Measurements from ENCODE around the gene OPRPN.

OPRPN gene, protein sequence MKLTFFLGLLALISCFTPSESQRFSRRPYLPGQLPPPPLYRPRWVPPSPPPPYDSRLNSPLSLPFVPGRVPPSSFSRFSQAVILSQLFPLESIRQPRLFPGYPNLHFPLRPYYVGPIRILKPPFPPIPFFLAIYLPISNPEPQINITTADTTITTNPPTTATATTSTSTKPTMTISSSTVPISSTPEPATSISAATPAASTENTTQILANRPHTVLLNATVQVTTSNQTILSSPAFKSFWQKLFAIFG

GRCh38 chr4:70397580-70397979 lies at the start of gene OPRPN:
TSS of gene OPRPN (plus strand) at chr4:70397940. CDS start at chr4:70399286, 1,346 bp downstream.
- no peak for DNase-seq

- DNase-seq, result no peak
Measured at GRCh38 chr4:70356185-70356584, 41.6 kb upstream of the OPRPN start.

GRCh38 chr4:70359115-70359661 lies 38.6 kb upstream of the OPRPN start:
- DNase-seq, result no peak

GRCh38 chr4:70360460-70360859 lies 37.3 kb upstream of the OPRPN start, which contains the start of gene SMR3A:
TSS of gene SMR3A (plus strand) at chr4:70360760. CDS start at chr4:70362116, 1,356 bp downstream.
- DNase-seq, result no peak

DNA sequence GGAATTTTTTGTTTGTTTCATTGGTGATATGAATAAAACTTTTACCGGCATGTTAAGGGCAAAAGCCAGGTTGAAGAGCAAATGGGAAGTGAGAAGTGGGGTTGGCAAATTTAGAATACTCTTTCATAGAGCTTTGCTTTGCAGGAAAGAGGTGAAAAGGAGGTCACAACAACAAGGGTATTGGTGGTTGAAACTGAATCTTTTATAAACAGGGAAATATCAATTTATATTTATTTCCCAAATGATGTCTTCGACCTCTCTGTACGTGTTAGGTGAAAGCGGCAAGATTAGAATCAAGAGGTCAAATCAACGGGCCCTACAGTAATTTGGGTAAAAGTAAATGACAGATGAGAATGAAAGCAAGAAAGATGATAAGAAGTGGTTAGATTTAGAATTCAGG lies 33.7 kb upstream of the OPRPN start:
- no peak for DNase-seq

- no peak for DNase-seq
Measured at GRCh38 chr4:70365479-70365878, 32.3 kb upstream of the OPRPN start.

DNA sequence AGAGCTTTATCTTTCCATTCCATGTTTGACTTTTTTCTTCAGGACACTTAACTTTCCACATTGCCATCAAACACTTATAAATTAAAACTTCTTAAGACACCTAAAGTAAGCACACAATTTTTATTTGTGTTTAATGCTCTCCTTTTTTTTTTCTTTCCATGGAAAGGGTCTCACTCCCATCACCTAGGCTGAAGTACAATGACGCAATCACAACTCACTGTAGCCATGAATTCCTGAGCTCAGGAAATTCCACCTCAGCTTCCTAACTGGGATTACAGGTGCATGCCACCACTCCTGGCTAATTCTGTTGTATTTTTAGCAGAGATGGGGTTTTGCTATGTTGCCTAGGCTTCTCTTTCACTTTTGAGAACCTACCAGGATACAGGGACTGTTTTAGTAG lies 29.9 kb upstream of the OPRPN start:
- DNase-seq, result no peak

DNA sequence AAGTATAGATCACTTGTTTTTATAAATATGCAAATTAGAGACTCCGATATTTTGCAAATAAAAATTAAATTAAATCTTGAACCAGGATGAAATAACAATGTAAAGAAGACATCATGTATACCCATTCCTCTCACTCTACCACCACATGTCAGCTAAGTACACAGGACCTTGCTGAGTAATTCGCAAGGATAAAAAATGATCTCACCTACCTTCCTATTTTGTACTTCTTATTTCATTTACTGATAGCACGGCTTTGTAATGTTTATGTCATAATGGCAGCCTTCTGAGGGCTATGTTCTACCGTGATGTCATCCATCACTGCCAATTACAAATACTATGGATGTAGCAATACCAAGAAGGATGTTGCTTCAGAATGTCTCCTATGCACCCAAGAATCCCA lies 25.8 kb upstream of the OPRPN start:
- no peak for DNase-seq

DNA sequence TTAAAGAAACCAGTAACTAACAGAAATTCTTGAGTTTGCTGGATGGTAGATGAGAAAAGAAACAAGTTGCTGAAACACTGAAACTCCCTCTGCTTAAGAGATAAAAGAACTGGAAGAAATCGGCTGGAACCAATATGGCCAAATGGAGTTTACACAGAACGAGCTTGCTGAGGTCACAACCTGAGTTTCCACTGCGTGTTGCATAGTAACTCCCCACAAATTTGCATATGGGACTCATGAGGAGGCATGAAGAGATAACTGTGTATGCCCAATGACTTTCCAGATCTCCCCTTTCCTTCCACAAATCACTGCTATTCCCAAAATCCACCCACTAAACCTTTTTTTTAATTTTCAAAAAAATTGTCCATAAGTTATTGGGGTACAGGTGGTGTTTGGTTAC lies 25.0 kb upstream of the OPRPN start:
- no peak for DNase-seq

DNA sequence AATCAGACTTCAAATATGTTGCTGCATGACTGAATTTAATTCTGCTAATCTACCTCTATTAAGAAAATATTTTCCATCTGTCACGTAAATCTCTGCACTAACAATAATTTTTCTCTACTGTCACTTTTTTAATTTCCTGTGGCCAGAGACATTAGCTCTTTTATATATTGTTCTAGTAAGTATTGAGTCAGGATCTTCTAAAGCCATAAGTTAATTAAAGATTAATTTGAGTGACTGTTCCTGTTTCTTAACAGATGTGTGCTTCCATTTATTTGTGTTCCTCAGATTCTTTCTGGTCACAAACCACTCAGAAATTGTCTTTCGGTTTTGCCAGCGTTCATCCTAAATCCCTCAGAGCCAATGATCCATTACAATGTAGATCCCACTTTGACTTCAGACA lies 17.2 kb upstream of the OPRPN start:
- DNase-seq, result no peak

- DNase-seq, result no peak
Measured at GRCh38 chr4:70382691-70383181, 15.0 kb upstream of the OPRPN start, which contains the start of gene SMR3B. TSS of gene SMR3B (plus strand) at chr4:70383131. CDS start at chr4:70384511, 1,380 bp downstream.

DNA sequence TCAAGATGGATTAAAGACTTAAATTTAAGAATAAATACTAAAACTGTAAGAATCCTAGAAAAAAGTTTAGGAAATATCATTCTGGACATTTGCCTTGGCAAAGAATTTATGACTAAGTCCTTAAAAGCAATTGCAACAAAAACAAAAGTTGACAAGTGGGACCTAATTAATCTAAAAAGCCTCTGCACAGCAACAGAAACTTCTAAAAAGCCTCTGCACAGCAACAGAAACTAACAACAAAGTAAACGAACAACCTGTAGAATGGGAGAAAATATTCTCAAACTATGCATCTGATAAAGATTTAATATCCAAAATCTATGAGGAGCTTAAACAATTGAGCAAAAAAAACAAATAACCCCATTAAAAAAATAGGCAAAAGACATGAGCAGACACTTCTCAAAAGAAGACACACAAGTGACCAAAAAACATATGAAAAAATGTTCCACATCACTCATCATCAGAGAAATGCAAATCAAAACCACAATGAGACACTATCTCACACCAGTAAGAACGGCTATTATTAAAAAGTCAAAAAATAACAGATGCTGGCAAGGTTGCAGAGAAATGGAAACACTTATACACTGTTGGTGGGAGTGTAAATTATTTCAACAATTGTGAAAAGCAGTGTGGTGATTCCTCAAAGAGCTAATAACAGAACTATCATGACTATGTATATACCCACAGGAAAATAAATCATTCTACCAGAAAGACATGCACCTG lies 5.5 kb upstream of the OPRPN start:
- no peak for DNase-seq

- no peak for DNase-seq
Measured at GRCh38 chr4:70399319-70399718, 1.6 kb downstream of the OPRPN start.

DNA sequence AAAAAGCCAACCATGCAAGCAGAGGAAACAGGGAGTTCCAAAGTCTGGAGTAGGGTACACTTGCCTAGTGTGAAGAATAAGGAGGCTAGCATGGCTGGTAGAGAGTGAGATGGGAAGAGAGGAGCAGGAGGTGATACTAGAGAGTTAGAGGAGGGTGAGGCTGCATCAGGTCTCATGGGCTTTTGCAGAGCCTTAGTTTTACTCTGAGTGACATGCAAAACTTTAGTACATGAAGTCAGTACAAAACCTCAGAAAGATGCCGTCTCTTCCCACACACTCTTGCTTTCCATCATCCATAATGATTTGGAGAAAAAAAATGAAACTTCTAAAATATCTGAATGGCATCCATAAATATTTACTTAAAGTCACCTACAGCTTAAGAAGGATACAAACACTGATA lies 5.0 kb downstream of the OPRPN start:
- DNase-seq, result no peak

DNA sequence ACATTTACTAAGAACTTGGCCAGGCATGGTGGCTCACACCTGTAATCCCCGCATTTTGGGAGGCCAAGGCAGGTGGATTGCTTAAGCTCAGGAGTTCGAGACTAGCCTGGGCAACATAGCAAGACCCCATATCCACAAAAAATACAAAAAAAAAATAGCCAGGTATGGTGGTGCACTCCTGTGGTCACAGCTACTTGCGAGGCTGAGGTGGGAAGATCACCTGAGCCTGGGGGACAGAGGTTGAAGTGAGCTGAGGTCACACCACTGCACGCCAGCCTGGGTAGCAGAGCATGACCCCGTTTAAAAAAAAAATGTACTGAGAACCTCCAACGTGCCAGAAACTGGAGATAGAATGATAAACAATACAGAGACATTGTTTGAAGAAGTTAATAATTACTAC lies 8.0 kb downstream of the OPRPN start:
- DNase-seq, result no peak

DNA sequence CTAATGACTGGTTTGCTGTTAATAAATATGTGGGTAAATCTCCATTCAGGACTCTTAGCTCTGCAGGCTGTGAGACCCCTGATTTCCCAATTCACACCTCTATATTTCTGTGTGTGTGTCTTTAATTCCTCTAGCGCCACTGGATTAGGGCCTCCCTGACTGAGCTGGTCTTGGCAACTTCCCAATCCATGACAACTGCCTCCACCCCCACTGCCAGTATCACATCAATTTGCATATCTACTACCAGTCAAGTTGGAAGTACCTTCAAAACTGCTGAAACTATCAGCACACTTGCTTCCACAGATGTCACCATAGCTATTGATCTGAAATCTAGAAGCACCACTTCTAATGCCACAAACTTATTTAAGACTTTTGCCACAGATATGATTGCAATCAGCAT lies 27.6 kb downstream of the OPRPN start:
- DNase-seq, result no peak

DNA sequence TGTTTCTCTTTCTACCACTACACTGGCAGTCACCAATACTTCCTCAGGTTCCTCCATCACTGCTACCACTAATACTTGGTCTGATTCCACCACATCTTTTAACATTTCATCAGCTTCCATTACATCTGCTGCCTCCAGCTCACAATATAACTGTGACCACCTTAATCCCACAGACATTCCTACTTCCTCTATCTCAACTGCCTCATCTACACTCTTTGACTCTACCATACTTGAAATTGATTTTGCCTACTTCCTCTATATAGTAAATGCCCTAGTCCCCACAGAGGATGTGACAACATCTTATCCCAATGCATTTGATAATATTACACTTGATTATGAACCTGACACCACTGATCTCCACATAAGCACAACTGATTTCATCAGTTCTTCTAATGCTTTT lies 29.0 kb downstream of the OPRPN start:
- DNase-seq, result no peak

GRCh38 chr4:70437197-70437596 lies 39.5 kb downstream of the OPRPN start:
- no peak for DNase-seq

- DNase-seq, result no peak
Measured at GRCh38 chr4:70442474-70442873, 44.7 kb downstream of the OPRPN start.

- DNase-seq, result no peak
Measured at GRCh38 chr4:70443329-70443728, 45.6 kb downstream of the OPRPN start.

DNA sequence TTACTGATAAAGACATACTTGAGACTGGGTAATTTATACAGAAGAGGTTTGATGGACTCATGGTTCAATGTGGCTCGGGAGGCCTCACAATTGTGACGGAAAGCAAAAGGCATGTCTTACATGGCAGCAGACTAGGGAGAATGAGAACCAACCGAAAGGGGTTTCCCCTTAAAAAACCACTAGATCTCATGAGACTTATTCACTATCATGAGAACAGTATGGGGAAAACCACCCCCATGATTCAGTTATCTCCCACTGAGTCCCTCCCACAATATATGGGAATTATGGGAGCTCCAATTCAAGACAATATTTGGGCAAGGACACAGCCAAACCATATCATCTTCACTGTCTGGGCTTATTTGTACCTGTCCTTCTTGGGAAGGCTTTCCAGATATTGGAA lies 51.5 kb downstream of the OPRPN start:
- DNase-seq, result no peak

DNA sequence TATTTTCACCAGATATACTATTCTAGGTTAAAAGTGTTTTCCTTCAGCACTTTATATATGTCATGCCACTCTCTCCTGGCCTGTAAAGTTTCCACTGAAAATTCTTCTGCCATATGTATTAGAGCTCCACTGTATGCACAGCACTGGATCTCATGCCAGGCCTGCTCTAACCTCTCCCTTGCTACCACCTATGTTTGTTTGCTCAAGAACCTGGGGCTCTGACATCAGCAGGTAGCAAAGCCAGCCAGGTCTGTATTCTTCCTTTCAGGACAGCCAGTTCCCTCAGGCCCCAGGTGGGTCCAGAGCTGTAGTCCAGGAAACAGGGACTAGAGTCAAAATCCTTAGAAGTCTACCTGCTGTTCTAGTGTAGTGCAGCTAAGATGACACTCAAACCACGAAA lies 55.2 kb downstream of the OPRPN start:
- no peak for DNase-seq

Data from NCI-H1694 (cell line).